Naive thymus-derived CD4-positive, alpha-beta T cell (primary cell): ENCODE measurements around the gene MAGEB17. TPM values are rescaled to one million over a fixed set of nuclear protein-coding genes. Genes with fewer than 3 reads are reported as not detected.

Experiments used
- ATAC-seq: fragments of 150-1000 bp; cut with Tn5 transposase; 2 replicates; pipeline ENCODE4 v1.10.0; 2021; ENCODE audit warnings: mild to moderate bottlenecking, moderate library complexity
- CTCF ChIA-PET: fragments of 350-600 bp; sonication (Branson Sonifier 250); formaldehyde crosslinking; loops from one replicate; lab custom pipeline; 2021; ENCODE audit warnings: antibody characterized with exemption; lab: Charles Lee
- POLR2A ChIA-PET: fragments of 350-600 bp; sonication (Branson Sonifier 250); formaldehyde crosslinking; loops from one replicate; lab custom pipeline; 2021; ENCODE audit warnings: antibody characterized with exemption, inconsistent platforms; lab: Charles Lee
- DNase-seq, 9 donors: peaks; one replicate each; pipeline versions ENCODE4 v3.0.0 to v3.0.0-alpha.2; 2020 to 2022; ENCODE audit warnings: mixed read lengths in 1 of 9
- H3K27ac ChIP-seq: one replicate; pipeline ENCODE4 v1.7.0; 2013; ENCODE audit warnings: mild to moderate bottlenecking, low read depth, low read length, moderate library complexity
- H3K27me3 ChIP-seq, 2 donors: one replicate each; pipeline ENCODE4 v1.7.0; 2013; ENCODE audit warnings: low read length in 2 of 2, mild to moderate bottlenecking in 2 of 2, moderate library complexity in 2 of 2; ENCODE audit not compliant: control insufficient read depth in 2 of 2, insufficient read depth in 2 of 2
- H3K36me3 ChIP-seq, 3 experiments: 1 replicate in 2 of 3; 2 replicates in 1 of 3; pipeline ENCODE4 v1.7.0; 2013; ENCODE audit warnings: low read length in 3 of 3, mild to moderate bottlenecking in 3 of 3, moderate library complexity in 1 of 3; ENCODE audit not compliant: insufficient read depth in 3 of 3, control insufficient read depth in 2 of 3
- H3K4me1 ChIP-seq, 2 donors: one replicate each; pipeline ENCODE4 v1.7.0; 2013; ENCODE audit warnings: low read length in 2 of 2, mild to moderate bottlenecking in 2 of 2, moderate library complexity in 1 of 2; ENCODE audit not compliant: control insufficient read depth in 2 of 2, insufficient read depth in 2 of 2
- H3K4me3 ChIP-seq: 2 replicates; pipeline ENCODE4 v1.7.0; 2013; ENCODE audit warnings: mild to moderate bottlenecking, low read length
- H3K9me3 ChIP-seq, 3 experiments: 1 replicate in 2 of 3; 2 replicates in 1 of 3; pipeline ENCODE4 v1.7.0; 2013; ENCODE audit warnings: low read length in 3 of 3; ENCODE audit not compliant: control insufficient read depth in 2 of 3
- H3K27ac Mint-ChIP-seq, 9 donors: one replicate each; pipeline ENCODE4 v1.8.0; 2020 to 2022; ENCODE audit warnings: mixed read lengths in 9 of 9, mild to moderate bottlenecking in 8 of 9, moderate library complexity in 5 of 9, inconsistent platforms in 2 of 9
- H3K27me3 Mint-ChIP-seq, 5 donors: one replicate each; pipeline ENCODE4 v1.8.0; 2021 to 2022; ENCODE audit warnings: mixed read lengths in 5 of 5, mild to moderate bottlenecking in 1 of 5
- H3K36me3 Mint-ChIP-seq, 5 donors: one replicate each; pipeline ENCODE4 v1.8.0; 2020 to 2022; ENCODE audit warnings: mixed read lengths in 5 of 5, mild to moderate bottlenecking in 3 of 5, inconsistent platforms in 1 of 5
- H3K4me1 Mint-ChIP-seq, 7 donors: one replicate each; pipeline ENCODE4 v1.8.0; 2020 to 2022; ENCODE audit warnings: mixed read lengths in 7 of 7, mild to moderate bottlenecking in 3 of 7, inconsistent platforms in 1 of 7
- H3K4me3 Mint-ChIP-seq, 10 donors: one replicate each; pipeline ENCODE4 v1.8.0; 2020 to 2022; ENCODE audit warnings: mild to moderate bottlenecking in 10 of 10, mixed read lengths in 10 of 10, moderate library complexity in 6 of 10, inconsistent platforms in 2 of 10
- H3K9me3 Mint-ChIP-seq, 11 donors: one replicate each; pipeline ENCODE4 v1.8.0; 2020 to 2022; ENCODE audit warnings: mixed read lengths in 11 of 11, mild to moderate bottlenecking in 4 of 11, inconsistent platforms in 1 of 11, moderate library complexity in 1 of 11
- intact Hi-C, 2 donors: fragments of 100-400 bp; cut with micrococcal nuclease; formaldehyde crosslinking; loops; one replicate each; pipeline ENCODE4 v1.15.1; 2023
- polyA plus RNA-seq, 2 donors: library from polyadenylated mRNA; unstranded; fragments of 300-500 nt; fragmentation: Illumina TruSeq; gene quantifications; one replicate each; pipeline ENCODE4 v1.2.3, GENCODE V29; 2021
- total RNA-seq, 6 experiments: library from RNA in 5 of 6; stranded (reverse) in 5 of 6; gene quantifications; 1 replicate in 5 of 6; 2 replicates in 1 of 6; pipeline ENCODE4 v1.2.3 and lab custom pipeline; 2021 to 2026

Gene MAGEB17
- not detected for total RNA-seq
- polyA plus RNA-seq, result not detected
- total RNA-seq (lab: John Stamatoyannopoulos, UW), result not detected

GRCh38 chrX:16167181-16167580, at the start of gene MAGEB17:
Gene MAGEB17 (plus strand): TSS chrX:16167481. CDS start chrX:16170383, 2,902 bp downstream.
- H3K4me3 Mint-ChIP-seq, result no peak within 1 kb of the TSS
- no peak within 1 kb of the TSS for H3K4me3 ChIP-seq
- ChIA-PET POLR2A (no interaction called here), CTCF (no interaction called here)
- ATAC-seq (no peak), DNase-seq (no peak)
- H3K27me3 ChIP-seq, result no peaks in the 10 kb centered on the region
- peaks cover 0 to 2% (median 0%) of the 10 kb centered on the region in 11 donors for H3K9me3 Mint-ChIP-seq
- intact Hi-C loops, result no loop called here
- no peaks in the 10 kb centered on the region for H3K4me1 ChIP-seq
- H3K4me1 Mint-ChIP-seq, result no peaks in the 10 kb centered on the region
- no peaks in the 10 kb centered on the region for H3K36me3 Mint-ChIP-seq
- peaks cover 0 to 7% (median 3%) of the 10 kb centered on the region in 5 donors for H3K27me3 Mint-ChIP-seq
- no peaks in the 10 kb centered on the region for H3K9me3 ChIP-seq
- H3K36me3 ChIP-seq, result no peaks in the 10 kb centered on the region
- H3K27ac ChIP-seq, result no peak within 1 kb of the TSS
- no peak within 1 kb of the TSS for H3K27ac Mint-ChIP-seq

GRCh38 chrX:16119353-16120220, 47.7 kb upstream of the MAGEB17 start:
- H3K4me3 ChIP-seq, result no peak overlapping the region
- no peaks in the 10 kb centered on the region for H3K36me3 ChIP-seq
- Mint-ChIP-seq H3K9me3 (peaks cover 0 to 4% (median 0%) of the 10 kb centered on the region in 11 donors), H3K36me3 (no peaks in the 10 kb centered on the region), H3K4me3 (peak overlapping the region in 1 of 10 donors; percentile 41), H3K4me1 (peaks cover 0 to 17% (median 6%) of the 10 kb centered on the region in 7 donors), H3K27me3 (peaks cover 0 to 18% (median 0%) of the 10 kb centered on the region in 5 donors), H3K27ac (no peak overlapping the region)
- no peak for DNase-seq
- H3K27ac ChIP-seq, result no peak overlapping the region
- ChIA-PET CTCF (interaction anchor here (0.6 kb wide), 1 partner anchor 567 kb away, joined by 3 read pairs; no protein-coding TSS in a partner anchor), POLR2A (no interaction called here)
- H3K4me1 ChIP-seq, result no peaks in the 10 kb centered on the region
- H3K27me3 ChIP-seq, result no peaks in the 10 kb centered on the region
- intact Hi-C loops, result loop anchor here (5.0 to 10.0 kb wide), 3 partner anchors 357 to 432 kb away; no protein-coding TSS in a partner anchor
- ATAC-seq, result peak; percentile 67
- H3K9me3 ChIP-seq, result no peaks in the 10 kb centered on the region

- Histone ChIP-seq H3K9me3 (no peaks in the 10 kb centered on the region), H3K27ac (no peak overlapping the region), H3K36me3 (no peaks in the 10 kb centered on the region), H3K27me3 (no peaks in the 10 kb centered on the region), H3K4me3 (no peak overlapping the region), H3K4me1 (no peaks in the 10 kb centered on the region)
- CTCF ChIA-PET, result no interaction called here
- Mint-ChIP-seq H3K36me3 (no peaks in the 10 kb centered on the region), H3K9me3 (peaks cover 0 to 4% (median 0%) of the 10 kb centered on the region in 11 donors), H3K4me3 (no peak overlapping the region), H3K4me1 (peaks cover 0 to 17% (median 6%) of the 10 kb centered on the region in 7 donors), H3K27ac (no peak overlapping the region), H3K27me3 (peaks cover 0 to 19% (median 0%) of the 10 kb centered on the region in 5 donors)
- POLR2A ChIA-PET, result no interaction called here
- intact Hi-C loops, result loop anchor here (5.0 to 10.0 kb wide), 3 partner anchors 358 to 433 kb away; no protein-coding TSS in a partner anchor
- DNase-seq (no peak), ATAC-seq (no peak)
Observed at GRCh38 chrX:16120431-16120830, 46.9 kb upstream of the MAGEB17 start.

- H3K4me1 ChIP-seq, result no peaks in the 10 kb centered on the region
- ATAC-seq (peak; percentile 92), DNase-seq (peak; percentile 20 to 61 (median 48))
- ChIA-PET CTCF (interaction anchor here (0.6 to 1.0 kb wide), 4 partner anchors 19 to 546 kb away, joined by 3 to 4 read pairs (median 3); no protein-coding TSS in a partner anchor), POLR2A (no interaction called here)
- intact Hi-C loops, result loop anchor here (1.0 to 10.0 kb wide), 9 partner anchors 269 to 572 kb away; partner anchors contain the start of gene AP1S2 (in 1 of the 2)
- no peak within 1 kb of the TSS for H3K27ac ChIP-seq
- H3K36me3 ChIP-seq, result no peaks in the 10 kb centered on the region
- H3K4me1 Mint-ChIP-seq, result peaks cover 0 to 17% (median 6%) of the 10 kb centered on the region in 7 donors
- peak within 1 kb of the TSS in 1 of 9 donors; percentile 10 for H3K27ac Mint-ChIP-seq
- no peaks in the 10 kb centered on the region for H3K9me3 ChIP-seq
- H3K27me3 Mint-ChIP-seq, result peaks cover 0 to 26% (median under 1%) of the 10 kb centered on the region in 5 donors
- H3K27me3 ChIP-seq, result no peaks in the 10 kb centered on the region
- H3K4me3 ChIP-seq, result no peak within 1 kb of the TSS
- H3K4me3 Mint-ChIP-seq, result peak within 1 kb of the TSS in 4 of 10 donors; percentile 37 to 48 (median 41)
- peaks cover 0 to 4% (median 0%) of the 10 kb centered on the region in 11 donors for H3K9me3 Mint-ChIP-seq
- no peaks in the 10 kb centered on the region for H3K36me3 Mint-ChIP-seq
Observed at GRCh38 chrX:16123222-16123786, 44.0 kb upstream of the MAGEB17 start, which contains the start of gene GRPR. Gene GRPR (plus strand): TSS chrX:16123565. CDS start chrX:16123954, 389 bp downstream.

- no peak overlapping the region for H3K4me3 ChIP-seq
- Mint-ChIP-seq H3K36me3 (no peaks in the 10 kb centered on the region), H3K4me3 (no peak overlapping the region), H3K27me3 (peaks cover 0 to 26% (median 6%) of the 10 kb centered on the region in 5 donors), H3K9me3 (peaks cover 0 to 3% (median 0%) of the 10 kb centered on the region in 11 donors), H3K27ac (no peak overlapping the region), H3K4me1 (peaks cover 0 to 15% (median 8%) of the 10 kb centered on the region in 7 donors)
- H3K27ac ChIP-seq, result no peak overlapping the region
- ChIA-PET POLR2A (no interaction called here), CTCF (interaction anchor here (0.8 kb wide), 2 partner anchors 544 to 547 kb away, joined by 3 read pairs; no protein-coding TSS in a partner anchor)
- ATAC-seq (no peak), DNase-seq (no peak)
- no peaks in the 10 kb centered on the region for H3K4me1 ChIP-seq
- no peaks in the 10 kb centered on the region for H3K9me3 ChIP-seq
- H3K27me3 ChIP-seq, result no peaks in the 10 kb centered on the region
- intact Hi-C loops, result loop anchor here (5.0 to 10.0 kb wide), 3 partner anchors 362 to 437 kb away; no protein-coding TSS in a partner anchor
- no peaks in the 10 kb centered on the region for H3K36me3 ChIP-seq
Observed at GRCh38 chrX:16124201-16124600, 43.1 kb upstream of the MAGEB17 start.

GRCh38 chrX:16125520-16126149, 41.6 kb upstream of the MAGEB17 start:
- H3K27ac Mint-ChIP-seq, result peak overlapping the region in 1 of 9 donors; percentile 12
- Histone ChIP-seq H3K4me3 (no peak overlapping the region), H3K36me3 (no peaks in the 10 kb centered on the region), H3K27me3 (no peaks in the 10 kb centered on the region), H3K9me3 (no peaks in the 10 kb centered on the region), H3K4me1 (no peaks in the 10 kb centered on the region), H3K27ac (no peak overlapping the region)
- ChIA-PET POLR2A (no interaction called here), CTCF (interaction anchor here (1.2 kb wide), 1 partner anchor 539 kb away, joined by 4 read pairs; no protein-coding TSS in a partner anchor)
- intact Hi-C loops, result loop anchor here in 1 of 2 donors (10.0 kb wide), 1 partner anchor 431 kb away; no protein-coding TSS in a partner anchor
- H3K4me3 Mint-ChIP-seq, result no peak overlapping the region
- DNase-seq (no peak), ATAC-seq (no peak)
- peaks cover 0 to 29% (median 6%) of the 10 kb centered on the region in 5 donors for H3K27me3 Mint-ChIP-seq
- H3K4me1 Mint-ChIP-seq, result peaks cover 0 to 5% (median 2%) of the 10 kb centered on the region in 7 donors
- no peaks in the 10 kb centered on the region for H3K36me3 Mint-ChIP-seq
- peaks cover 0 to 3% (median 0%) of the 10 kb centered on the region in 11 donors for H3K9me3 Mint-ChIP-seq
